ENCODE measurements around the gene ALOX12B.

DNA sequence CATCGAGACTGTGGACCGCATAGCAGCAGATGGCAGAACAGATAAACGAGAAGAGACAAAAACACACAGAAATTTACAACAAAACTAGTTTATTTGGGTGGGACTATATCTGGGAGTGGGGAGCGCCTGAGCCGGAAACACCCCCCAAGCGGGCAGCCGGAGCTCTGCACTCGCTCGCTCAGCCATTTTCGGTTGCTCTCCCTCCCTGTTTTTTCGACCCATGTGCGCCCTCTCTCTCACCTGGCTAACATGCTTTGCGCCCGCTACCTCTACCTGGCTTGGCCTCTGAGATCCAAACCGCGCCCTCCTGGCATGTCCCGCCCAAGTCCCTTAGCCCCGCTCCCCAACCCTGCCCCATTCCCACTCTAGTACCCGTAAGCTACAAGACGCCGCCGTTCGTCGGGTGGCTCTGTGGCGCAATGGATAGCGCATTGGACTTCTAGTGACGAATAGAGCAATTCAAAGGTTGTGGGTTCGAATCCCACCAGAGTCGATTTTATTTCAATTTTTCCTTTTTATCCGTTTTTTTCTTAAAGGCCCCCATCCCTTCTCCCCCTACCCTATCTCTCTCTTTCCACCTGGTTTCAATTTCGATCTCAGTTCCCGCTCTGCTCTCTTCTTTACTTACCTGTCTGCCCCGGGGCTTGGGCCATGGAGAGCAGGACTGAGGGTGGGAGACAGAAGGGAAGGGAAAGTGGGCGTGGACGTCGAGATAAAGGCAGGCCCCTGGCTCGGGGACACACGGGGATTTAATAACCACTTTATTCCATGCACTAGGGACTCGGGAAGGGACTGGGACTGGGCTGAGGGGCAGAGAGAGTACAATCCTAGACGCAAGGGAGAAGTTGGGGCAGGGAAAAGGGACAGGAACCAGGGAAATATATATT is 33.2 kb upstream of the ALOX12B start:
- peak; percentile 50; the same call in 1 of the 2 replicates for TF ChIP-seq POLR2AphosphoS5 (IDR thresholded peaks at IDR 0.05; ENCODE audit: low read depth, low read length)
- TF ChIP-seq, protein P1, sequence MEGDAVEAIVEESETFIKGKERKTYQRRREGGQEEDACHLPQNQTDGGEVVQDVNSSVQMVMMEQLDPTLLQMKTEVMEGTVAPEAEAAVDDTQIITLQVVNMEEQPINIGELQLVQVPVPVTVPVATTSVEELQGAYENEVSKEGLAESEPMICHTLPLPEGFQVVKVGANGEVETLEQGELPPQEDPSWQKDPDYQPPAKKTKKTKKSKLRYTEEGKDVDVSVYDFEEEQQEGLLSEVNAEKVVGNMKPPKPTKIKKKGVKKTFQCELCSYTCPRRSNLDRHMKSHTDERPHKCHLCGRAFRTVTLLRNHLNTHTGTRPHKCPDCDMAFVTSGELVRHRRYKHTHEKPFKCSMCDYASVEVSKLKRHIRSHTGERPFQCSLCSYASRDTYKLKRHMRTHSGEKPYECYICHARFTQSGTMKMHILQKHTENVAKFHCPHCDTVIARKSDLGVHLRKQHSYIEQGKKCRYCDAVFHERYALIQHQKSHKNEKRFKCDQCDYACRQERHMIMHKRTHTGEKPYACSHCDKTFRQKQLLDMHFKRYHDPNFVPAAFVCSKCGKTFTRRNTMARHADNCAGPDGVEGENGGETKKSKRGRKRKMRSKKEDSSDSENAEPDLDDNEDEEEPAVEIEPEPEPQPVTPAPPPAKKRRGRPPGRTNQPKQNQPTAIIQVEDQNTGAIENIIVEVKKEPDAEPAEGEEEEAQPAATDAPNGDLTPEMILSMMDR (IDR thresholded peaks at IDR 0.05; ENCODE audit: control extremely low read depth in 1 of 3, insufficient read depth in 1 of 3, low read depth in 1 of 3, low read length in 3 of 3) = peak in 2 of 3 experiments; percentile 29 to 32; a peak in 2 of 4 replicates
- no peak for TF ChIP-seq SUZ12 (IDR thresholded peaks at IDR 0.05; ENCODE audit: low read length)
- peak; percentile 56 for TF ChIP-seq TAF7 (optimal IDR thresholded peaks at IDR 0.05; ENCODE audit: borderline replicate concordance, low read depth, low read length)
- TF ChIP-seq ASH2L (IDR thresholded peaks at IDR 0.05; ENCODE audit: low read length) = peak; percentile 98
- TF ChIP-seq JUND (IDR thresholded peaks at IDR 0.05; ENCODE audit: low read length) = no peak
- no peak for TF ChIP-seq EZH2 (IDR thresholded peaks at IDR 0.05; ENCODE audit: low read depth, low read length, severe bottlenecking)
- peak in 1 of 2 experiments; percentile 51; a peak in 1 of 3 replicates for TF ChIP-seq POLR2A (IDR thresholded peaks at IDR 0.05; ENCODE audit: control extremely low read depth in 1 of 2, low read depth in 2 of 2, low read length in 2 of 2)
